Epidermal melanocyte (primary cell): ENCODE results near the gene KCNG2.
A peak's percentile ranks its signal among the peaks of the same experiment; 100 is the strongest.

Experiments used
- DNase-seq: peaks from one replicate; pipeline ENCODE4 v3.0.0; 2011; ENCODE audit warnings: low spot score; ENCODE audit not compliant: insufficient read length

Gene KCNG2

GRCh38 chr18:79784965-79785770 lies 12.6 kb upstream of the KCNG2 start:
- no peak for DNase-seq

GRCh38 chr18:79785831-79786230 lies 11.9 kb upstream of the KCNG2 start:
- DNase-seq, result no peak

GRCh38 chr18:79786304-79786703 lies 11.4 kb upstream of the KCNG2 start:
- no peak for DNase-seq

GRCh38 chr18:79786786-79787526 lies 10.8 kb upstream of the KCNG2 start:
- DNase-seq, result no peak

GRCh38 chr18:79787527-79787864 lies 10.2 kb upstream of the KCNG2 start:
- DNase-seq, result no peak

DNA sequence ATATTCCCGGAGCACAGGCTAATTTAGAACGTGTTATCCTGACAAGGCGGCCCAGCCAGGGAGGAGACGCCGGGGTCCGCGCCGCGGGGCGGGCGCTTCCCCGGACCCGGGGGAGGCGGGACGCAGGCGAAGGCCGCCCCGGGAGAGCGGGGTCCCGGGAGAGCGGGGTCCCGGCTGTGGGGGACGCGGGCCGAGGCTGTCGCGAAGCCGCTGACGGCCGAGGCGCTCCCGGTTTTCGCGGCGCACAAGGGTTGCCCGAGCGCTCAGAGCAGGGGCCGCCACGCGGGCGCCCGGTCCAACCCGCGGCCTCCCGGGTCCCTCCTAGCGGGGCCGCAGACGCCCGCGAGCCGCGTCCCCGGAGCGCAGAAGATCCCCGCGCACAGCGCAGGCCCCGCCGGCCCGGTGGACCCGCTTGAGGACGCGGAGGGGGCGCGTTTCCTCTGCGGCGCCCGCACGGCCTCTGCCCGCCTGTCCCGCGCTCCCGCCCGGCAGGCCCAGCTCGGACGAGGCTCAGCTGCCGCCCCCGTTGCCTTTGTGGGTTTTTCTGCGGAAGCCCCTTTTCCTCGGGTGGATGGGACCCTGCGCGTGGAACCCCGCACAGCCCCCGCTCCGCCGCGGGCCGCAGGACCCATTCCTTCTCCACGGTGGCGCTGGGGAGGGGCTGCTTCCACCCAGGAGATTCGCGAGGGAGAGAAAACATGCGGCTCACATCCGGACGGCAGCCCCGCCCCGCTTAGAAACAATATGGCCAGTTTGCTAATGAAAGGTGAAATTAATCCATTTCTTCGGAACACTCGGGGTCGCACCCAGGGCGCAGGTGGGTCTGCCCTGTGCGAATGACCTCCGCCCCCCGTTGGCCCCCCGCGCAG lies 9.6 kb upstream of the KCNG2 start:
- DNase-seq, result no peak

DNA sequence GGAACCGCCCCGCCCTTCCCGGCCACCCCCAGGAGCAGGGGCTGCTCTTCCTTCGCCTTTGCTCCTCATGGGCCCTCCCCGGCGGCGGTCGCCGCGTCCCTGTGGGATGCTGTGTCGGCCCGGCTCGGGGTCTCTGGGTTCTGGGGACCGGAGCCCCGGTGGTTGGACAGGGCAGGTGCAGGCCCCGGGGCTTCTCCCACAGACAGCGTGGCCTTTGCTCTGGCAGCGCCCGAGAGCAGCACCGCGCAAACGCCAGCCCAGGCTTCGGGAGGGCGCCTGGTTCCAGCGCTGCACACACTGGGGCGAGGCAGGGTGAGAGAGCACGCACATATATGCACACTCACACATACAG lies 9.0 kb upstream of the KCNG2 start:
- DNase-seq, result no peak

DNA sequence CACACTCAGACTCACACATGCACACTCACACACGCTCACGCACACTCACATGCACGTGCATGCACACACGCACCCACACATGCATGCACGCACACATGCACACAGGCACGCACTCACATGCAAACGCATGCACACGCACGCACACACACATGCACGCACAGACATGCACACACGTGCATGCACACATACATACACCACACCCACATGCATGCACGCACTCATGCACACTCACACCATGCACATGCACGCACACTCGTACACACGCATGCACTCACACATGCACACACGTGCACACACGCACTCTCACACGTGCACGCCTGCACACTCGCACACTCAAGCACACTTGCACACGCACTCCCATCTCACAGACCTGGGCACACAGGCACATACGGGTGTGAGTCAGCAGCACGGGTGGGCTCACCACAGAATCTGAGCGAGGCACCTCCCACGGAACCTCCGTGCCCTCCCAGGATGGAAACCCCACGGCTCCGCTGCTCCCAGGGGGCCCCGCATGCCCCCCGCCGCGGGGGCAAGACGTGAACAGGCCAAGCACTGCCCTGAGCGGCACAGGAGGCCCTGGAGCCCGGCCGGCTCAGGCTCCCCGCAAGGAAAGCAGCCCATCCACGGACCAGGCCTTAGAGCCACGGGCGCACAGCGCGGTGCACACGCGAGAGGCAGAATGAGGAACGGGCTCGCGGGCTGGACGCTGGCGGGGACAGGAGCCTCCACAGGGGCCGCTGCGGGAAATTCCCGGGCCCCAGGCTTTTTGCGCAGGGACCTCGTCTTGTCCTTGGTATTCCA lies 8.4 kb upstream of the KCNG2 start:
- DNase-seq, result no peak

GRCh38 chr18:79789901-79790890 lies 7.5 kb upstream of the KCNG2 start:
- no peak for DNase-seq

DNA sequence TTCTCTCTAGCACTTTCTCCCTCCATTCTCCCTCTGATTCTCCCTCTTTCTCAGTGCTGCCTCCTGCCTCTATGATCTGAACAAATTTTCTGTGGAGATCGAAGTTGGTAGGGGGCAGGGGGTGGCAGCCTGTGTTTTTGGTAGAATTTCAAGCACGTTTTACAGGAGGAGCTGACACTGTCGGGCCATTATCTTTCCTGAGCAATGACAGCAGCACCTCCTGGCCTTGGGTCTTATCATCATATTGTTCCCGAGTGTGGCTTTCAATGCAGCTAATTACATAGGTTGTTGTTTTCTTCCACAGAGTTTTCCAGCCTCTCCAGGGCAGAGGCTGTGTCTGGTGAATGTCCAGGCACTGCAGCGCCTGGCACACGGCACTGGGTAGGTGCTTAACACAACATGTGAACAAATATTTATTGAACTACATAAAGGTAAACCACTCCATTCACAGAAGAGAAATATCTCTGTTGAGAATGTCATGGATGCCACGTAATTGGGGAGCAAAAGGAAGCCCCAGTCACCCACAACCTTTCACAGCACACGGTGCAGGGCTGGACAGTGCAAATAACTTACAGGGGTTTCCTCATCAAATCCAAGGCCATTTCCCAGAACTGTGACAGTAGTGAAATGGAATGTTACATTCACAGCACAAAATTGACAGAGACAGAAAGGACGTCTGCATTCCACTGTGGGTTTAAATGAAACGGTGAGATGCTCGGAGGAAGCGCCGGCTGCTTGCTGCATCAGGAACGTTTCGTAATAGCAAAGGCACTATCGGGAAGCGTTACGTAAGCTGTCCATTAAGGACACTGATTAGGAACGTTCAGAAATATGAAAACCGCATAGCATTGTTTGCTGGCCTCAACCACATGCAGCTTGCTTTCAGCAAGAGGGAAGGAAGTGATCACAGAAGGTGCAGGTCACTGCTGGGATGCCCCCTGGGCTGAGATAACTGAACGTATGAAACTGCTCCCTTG lies 6.5 kb upstream of the KCNG2 start:
- peak; percentile 49 for DNase-seq

DNA sequence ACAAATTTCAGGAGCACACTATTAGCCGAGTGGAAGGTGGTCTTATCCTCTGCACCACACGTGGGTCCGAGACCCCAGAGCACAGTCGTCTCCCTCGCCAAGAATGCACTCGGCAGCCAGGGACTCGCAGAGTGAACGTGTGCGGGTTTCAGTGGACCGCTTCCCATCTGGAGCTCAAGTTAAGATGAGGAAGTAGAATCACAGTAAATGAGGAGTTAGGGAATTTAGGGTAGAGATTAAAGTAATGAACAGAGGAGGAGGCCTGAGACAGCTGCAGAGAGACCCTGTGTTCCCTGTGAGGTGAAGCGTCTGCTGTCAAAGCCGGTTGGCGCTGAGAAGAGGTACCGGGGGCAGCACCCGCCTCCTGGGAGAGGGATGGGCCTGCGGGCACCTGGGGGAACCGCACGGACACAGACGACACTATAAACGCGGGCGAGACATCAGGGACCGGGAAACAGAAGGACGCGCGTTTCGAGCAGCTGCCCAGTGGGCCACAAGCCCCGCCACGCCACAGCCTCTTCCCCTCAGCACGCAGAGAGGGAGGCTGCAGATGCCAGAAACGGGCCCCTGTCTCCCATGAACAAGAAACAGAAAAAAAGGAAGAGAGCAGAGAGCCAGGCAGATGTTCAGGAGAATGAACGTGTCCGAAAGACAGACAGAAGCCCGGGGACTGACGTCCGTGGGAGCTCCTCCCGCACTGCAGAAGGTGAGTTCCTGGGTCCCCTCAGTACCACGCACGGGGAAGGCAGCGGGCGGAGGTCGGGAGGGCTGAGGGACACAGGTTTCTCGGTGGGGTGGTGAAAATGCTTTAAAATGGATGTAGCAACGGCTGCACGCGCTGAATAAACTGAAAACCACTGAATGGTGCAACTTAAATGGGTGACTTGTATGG lies 5.4 kb upstream of the KCNG2 start:
- no peak for DNase-seq

- no peak for DNase-seq
These were observed 4.8 kb upstream of the KCNG2 start for GRCh38 chr18:79792988-79793355.

- no peak for DNase-seq
These were observed 2.9 kb upstream of the KCNG2 start for GRCh38 chr18:79794846-79795245.

DNA sequence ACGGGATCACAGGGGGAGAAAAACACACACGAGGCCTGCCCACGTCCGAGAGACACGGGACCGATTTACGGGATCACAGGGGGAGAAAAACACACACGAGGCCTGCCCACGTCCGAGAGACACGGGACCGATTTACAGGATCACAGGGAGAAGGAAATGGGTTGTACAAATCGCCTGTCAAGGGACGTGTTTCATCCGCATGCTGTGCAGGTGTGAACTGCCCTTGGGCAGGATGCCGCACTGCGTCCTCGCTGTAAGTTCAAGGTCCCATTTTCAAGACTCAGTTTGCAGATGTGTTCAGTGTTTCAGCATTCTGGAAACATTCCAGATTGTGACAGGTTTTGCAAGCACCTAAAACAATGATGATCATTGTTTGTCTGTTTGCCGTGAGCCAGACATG lies 2.3 kb upstream of the KCNG2 start:
- DNase-seq, result no peak

DNA sequence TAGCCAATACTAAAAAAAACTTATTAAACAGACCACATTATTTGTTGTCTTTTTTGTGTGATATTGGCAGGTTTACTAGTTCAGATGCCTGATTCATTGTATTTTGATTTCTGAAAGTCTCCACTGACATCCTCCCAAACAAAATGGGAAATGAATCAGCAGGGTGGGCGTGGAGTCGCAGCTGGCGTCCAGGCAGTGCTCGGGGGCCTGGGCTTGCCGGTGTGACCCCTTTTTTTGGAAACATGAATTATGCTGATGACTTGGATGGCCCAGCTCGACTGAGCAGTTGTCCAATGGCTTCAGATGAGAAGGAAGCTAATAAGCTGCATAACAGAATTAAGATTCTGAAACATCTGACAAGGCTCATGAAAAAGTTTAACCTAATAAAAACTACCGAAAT lies 1.7 kb upstream of the KCNG2 start:
- DNase-seq, result no peak

DNA sequence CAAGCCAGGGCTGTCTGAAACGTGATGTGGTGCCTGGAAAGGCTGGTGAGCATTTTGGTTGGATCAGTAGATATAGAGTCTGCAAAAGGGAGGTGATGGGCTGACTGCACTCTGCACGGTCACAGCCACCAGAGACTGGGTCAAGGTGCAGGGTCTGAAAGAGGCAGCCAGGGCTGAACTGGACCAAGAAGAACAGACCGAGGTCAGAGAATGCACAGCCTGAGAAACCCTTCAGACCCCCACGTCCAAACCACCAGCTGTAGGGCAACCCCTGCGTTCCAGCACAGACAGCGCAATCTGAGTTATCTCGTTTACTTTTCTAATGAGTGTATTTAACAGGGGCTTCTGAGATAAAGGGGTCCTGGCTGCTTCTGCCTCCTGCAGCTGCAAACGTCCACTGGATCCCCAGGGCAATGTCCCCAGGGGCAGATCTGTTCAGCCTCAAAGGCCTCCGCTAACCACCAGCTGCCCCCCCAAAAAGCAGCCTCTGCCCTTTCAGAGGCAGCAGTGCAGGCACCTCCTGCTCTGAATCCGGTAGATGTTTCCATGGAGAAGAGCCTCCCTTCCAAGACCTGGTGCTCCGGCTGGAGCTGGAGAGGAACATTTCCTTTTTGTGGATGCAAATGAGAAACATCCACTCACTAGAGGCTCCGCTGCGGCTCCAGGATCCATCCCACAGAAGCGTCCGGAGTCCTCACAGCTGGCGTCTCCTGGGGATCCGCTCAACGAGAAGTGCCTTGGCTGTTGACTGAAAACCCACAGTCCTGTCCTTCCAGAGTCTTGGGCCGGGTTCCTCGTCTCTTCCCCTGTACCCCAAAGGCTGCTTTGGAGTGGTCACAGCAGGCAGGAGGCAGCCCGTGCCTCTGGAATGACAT lies 970 bp upstream of the KCNG2 start:
- DNase-seq, result no peak
